Measurements from ENCODE around the gene PEX26. TPM values are rescaled to one million over a fixed set of nuclear protein-coding genes. Genes with fewer than 3 reads are reported as not detected.

The PEX26 gene
- total and polyA plus RNA-seq, 2 experiments from 2014 or later: 4.0 to 48.9 TPM

DNA sequence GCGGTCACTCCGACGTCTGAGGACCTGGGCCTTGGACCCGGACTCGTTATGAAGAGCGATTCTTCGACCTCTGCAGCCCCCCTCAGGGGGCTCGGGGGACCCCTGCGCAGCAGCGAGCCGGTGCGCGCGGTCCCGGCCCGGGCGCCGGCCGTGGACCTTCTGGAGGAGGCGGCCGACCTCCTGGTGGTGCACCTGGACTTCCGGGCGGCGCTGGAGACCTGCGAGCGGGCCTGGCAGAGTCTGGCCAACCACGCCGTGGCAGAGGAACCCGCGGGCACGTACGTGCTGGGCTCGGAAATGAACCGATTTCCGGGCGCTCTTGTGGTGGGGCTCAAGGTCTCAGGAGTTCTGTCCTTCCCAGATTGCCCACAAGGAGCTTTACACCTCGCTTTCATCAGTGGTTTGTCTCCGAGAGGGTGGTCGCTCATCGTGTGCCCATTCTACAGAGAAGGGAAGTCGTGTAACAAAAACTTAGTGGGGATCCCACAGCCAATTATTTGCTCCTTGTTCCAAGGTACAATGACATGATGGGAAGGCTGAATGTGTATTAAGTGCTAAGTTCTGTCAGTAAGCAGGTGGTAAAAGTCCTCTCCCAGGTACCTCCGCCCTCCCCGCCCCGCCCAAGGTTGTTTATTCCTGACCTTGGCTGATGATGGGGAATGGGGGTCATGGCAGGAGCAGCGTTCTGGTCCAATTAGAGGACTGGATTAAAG lies 695 bp downstream of the PEX26 start (continued):
- TF ChIP-seq, protein P1, sequence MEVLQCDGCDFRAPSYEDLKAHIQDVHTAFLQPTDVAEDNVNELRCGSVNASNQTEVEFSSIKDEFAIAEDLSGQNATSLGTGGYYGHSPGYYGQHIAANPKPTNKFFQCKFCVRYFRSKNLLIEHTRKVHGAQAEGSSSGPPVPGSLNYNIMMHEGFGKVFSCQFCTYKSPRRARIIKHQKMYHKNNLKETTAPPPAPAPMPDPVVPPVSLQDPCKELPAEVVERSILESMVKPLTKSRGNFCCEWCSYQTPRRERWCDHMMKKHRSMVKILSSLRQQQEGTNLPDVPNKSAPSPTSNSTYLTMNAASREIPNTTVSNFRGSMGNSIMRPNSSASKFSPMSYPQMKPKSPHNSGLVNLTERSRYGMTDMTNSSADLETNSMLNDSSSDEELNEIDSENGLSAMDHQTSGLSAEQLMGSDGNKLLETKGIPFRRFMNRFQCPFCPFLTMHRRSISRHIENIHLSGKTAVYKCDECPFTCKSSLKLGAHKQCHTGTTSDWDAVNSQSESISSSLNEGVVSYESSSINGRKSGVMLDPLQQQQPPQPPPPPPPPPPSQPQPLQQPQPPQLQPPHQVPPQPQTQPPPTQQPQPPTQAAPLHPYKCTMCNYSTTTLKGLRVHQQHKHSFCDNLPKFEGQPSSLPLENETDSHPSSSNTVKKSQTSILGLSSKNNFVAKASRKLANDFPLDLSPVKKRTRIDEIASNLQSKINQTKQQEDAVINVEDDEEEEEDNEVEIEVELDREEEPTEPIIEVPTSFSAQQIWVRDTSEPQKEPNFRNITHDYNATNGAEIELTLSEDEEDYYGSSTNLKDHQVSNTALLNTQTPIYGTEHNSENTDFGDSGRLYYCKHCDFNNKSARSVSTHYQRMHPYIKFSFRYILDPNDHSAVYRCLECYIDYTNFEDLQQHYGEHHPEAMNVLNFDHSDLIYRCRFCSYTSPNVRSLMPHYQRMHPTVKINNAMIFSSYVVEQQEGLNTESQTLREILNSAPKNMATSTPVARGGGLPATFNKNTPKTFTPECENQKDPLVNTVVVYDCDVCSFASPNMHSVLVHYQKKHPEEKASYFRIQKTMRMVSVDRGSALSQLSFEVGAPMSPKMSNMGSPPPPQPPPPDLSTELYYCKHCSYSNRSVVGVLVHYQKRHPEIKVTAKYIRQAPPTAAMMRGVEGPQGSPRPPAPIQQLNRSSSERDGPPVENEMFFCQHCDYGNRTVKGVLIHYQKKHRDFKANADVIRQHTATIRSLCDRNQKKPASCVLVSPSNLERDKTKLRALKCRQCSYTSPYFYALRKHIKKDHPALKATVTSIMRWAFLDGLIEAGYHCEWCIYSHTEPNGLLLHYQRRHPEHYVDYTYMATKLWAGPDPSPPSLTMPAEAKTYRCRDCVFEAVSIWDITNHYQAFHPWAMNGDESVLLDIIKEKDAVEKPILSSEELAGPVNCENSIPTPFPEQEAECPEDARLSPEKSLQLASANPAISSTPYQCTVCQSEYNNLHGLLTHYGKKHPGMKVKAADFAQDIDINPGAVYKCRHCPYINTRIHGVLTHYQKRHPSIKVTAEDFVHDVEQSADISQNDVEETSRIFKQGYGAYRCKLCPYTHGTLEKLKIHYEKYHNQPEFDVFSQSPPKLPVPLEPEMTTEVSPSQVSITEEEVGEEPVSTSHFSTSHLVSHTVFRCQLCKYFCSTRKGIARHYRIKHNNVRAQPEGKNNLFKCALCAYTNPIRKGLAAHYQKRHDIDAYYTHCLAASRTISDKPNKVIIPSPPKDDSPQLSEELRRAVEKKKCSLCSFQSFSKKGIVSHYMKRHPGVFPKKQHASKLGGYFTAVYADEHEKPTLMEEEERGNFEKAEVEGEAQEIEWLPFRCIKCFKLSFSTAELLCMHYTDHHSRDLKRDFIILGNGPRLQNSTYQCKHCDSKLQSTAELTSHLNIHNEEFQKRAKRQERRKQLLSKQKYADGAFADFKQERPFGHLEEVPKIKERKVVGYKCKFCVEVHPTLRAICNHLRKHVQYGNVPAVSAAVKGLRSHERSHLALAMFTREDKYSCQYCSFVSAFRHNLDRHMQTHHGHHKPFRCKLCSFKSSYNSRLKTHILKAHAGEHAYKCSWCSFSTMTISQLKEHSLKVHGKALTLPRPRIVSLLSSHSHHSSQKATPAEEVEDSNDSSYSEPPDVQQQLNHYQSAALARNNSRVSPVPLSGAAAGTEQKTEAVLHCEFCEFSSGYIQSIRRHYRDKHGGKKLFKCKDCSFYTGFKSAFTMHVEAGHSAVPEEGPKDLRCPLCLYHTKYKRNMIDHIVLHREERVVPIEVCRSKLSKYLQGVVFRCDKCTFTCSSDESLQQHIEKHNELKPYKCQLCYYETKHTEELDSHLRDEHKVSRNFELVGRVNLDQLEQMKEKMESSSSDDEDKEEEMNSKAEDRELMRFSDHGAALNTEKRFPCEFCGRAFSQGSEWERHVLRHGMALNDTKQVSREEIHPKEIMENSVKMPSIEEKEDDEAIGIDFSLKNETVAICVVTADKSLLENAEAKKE (CRISPR knock-in tag; IDR thresholded peaks at IDR 0.05): no peak
- TF ChIP-seq NANOG (IDR thresholded peaks at IDR 0.05; ENCODE audit: borderline replicate concordance) (no peak), ZNF331 (CRISPR knock-in tag; IDR thresholded peaks at IDR 0.05; ENCODE audit: low read depth) (no peak)

DNA sequence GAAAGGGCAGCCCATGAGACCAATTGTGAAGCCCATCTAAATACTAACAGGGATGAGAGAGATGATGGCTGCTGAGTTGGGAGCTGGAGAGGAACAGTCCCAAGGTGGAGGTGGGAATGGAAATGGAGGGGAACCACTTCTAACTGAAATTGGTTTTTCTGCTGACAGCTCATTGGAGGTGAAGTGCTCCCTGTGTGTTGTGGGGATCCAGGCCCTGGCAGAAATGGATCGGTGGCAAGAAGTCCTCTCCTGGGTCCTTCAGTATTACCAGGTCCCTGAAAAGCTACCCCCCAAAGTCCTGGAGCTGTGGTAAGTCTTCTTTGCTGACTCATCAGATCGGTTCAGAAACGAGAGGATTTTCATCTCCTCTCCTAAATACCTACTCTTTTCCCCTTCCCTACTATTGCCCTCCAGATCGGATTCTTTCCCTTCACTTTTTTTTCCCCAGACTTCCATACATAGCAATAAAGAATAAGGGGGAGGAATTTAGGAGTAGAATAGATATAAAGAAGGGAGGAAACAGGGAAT lies 2.0 kb downstream of the PEX26 start:
- H3K36me3 Mint-ChIP-seq (ENCODE audit: low read depth): peaks cover 56% of the 10 kb centered on the region
- Histone ChIP-seq H3K4me3 (no peak overlapping the region), H3F3A (replicated peaks; ENCODE audit: low read depth) (no peaks in the 10 kb centered on the region), H3K9me2 (ENCODE audit: insufficient read depth) (no peaks in the 10 kb centered on the region), H2AFZ (no peak overlapping the region), H3K79me2 (replicated peaks; ENCODE audit: insufficient read depth) (peaks cover 52% of the 10 kb centered on the region), H3K27ac (ENCODE audit: low read depth) (no peak overlapping the region), H4K20me1 (replicated peaks; ENCODE audit: insufficient read depth) (peaks cover 13% of the 10 kb centered on the region; the same call in 1 of the 2 replicates), H3K4me1 (ENCODE audit: insufficient read depth) (peaks cover 12% of the 10 kb centered on the region; the same call in 1 of the 2 replicates), H3K27me3 (ENCODE audit: insufficient read depth) (no peaks in the 10 kb centered on the region), H3K36me3 (ENCODE audit: insufficient read depth) (peaks cover 21% of the 10 kb centered on the region), H3K4me2 (no peak overlapping the region)
- no peak for ATAC-seq
- H3K9me3 Mint-ChIP-seq: no peaks in the 10 kb centered on the region
- H3K4me3 Mint-ChIP-seq: peak overlapping the region; percentile 95; the same call in 2 of the 3 replicates
- H3K27ac Mint-ChIP-seq: no peak overlapping the region; the same call in 1 of the 2 replicates
- peaks cover 3% of the 10 kb centered on the region for H3K27me3 Mint-ChIP-seq (ENCODE audit: insufficient read depth, low read depth, poor library complexity)
- peaks cover 16% of the 10 kb centered on the region for H3K4me1 Mint-ChIP-seq
- no peak for DNase-seq (ENCODE audit: low spot score)
- no peak for TF ChIP-seq NANOG (IDR thresholded peaks at IDR 0.05; ENCODE audit: borderline replicate concordance)
- TF ChIP-seq, protein P1 (CRISPR knock-in tag; IDR thresholded peaks at IDR 0.05): no peak
- TF ChIP-seq JUNB (IDR thresholded peaks at IDR 0.05; ENCODE audit: unreplicated experiment): no peak
- TF ChIP-seq, protein P2, sequence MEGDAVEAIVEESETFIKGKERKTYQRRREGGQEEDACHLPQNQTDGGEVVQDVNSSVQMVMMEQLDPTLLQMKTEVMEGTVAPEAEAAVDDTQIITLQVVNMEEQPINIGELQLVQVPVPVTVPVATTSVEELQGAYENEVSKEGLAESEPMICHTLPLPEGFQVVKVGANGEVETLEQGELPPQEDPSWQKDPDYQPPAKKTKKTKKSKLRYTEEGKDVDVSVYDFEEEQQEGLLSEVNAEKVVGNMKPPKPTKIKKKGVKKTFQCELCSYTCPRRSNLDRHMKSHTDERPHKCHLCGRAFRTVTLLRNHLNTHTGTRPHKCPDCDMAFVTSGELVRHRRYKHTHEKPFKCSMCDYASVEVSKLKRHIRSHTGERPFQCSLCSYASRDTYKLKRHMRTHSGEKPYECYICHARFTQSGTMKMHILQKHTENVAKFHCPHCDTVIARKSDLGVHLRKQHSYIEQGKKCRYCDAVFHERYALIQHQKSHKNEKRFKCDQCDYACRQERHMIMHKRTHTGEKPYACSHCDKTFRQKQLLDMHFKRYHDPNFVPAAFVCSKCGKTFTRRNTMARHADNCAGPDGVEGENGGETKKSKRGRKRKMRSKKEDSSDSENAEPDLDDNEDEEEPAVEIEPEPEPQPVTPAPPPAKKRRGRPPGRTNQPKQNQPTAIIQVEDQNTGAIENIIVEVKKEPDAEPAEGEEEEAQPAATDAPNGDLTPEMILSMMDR (conservative IDR thresholded peaks at IDR 0.05; ENCODE audit: low read depth in 2 of 2): no peak

All from GM23338 (cell line).